Stomach (tissue), 9 donors: ENCODE measurements around the gene TOMM40. TPM values are rescaled to one million over a fixed set of nuclear protein-coding genes. Genes with fewer than 3 reads are reported as not detected.

Experiments
- DNase-seq, 2 donors: peaks; one replicate each; pipeline versions ENCODE4 v3.0.0 to v3.0.0-alpha.2; 2013 to 2019
- H3K27ac ChIP-seq, 5 donors: fragments of 200-600 bp in 4 of 5; sonication (generic) in 4 of 5; one replicate each; pipeline ENCODE4 v1.5.1; 2013 to 2019; ENCODE audit warnings: mild to moderate bottlenecking in 1 of 5, moderate library complexity in 1 of 5
- H3K27me3 ChIP-seq, 3 donors: fragments of 200-600 bp; sonication (generic); one replicate each; pipeline ENCODE4 v1.5.1; 2017 to 2019; ENCODE audit warnings: mixed run types in 1 of 3
- H3K36me3 ChIP-seq, 4 donors: fragments of 200-600 bp; sonication (generic); 1 replicate in 3 of 4; 2 replicates in 1 of 4; pipeline ENCODE4 v1.5.1; 2016 to 2019
- H3K4me1 ChIP-seq, 4 donors: fragments of 200-600 bp; sonication (generic); one replicate each; pipeline ENCODE4 v1.5.1; 2016 to 2019
- H3K4me3 ChIP-seq, 4 donors: fragments of 200-600 bp; sonication (generic) in 3 of 4; one replicate each; pipeline ENCODE4 v1.5.1; 2016 to 2019; ENCODE audit warnings: mild to moderate bottlenecking in 1 of 4
- H3K9me3 ChIP-seq, 4 donors: fragments of 200-600 bp; sonication (generic); one replicate each; pipeline ENCODE4 v1.5.1; 2016 to 2019
- EP300 ChIP-seq: sonication (generic); formaldehyde crosslinking; IDR thresholded peaks from one replicate; pipeline ENCODE4 v1.6.1; 2017; ENCODE audit warnings: antibody characterized with exemption
- POLR2A ChIP-seq, 4 donors: fragments of 450-650 bp; IDR thresholded peaks; one replicate each; pipeline ENCODE4 v1.6.1; 2016; ENCODE audit warnings: antibody characterized with exemption in 4 of 4, control low read depth in 2 of 4, mild to moderate bottlenecking in 1 of 4, moderate library complexity in 1 of 4
- POLR2AphosphoS5 ChIP-seq, 3 donors: sonication (generic); formaldehyde crosslinking; IDR thresholded peaks; one replicate each; pipeline ENCODE4 v1.6.1; 2016; ENCODE audit warnings: antibody characterized with exemption in 3 of 3
- WGBS, 5 donors: extraction: QIAGEN DNeasy Blood & Tissue Kit in 3 of 5; methylation state at CpG; one replicate each; pipeline versions ENCODE4 v1.1.5 to v1.1.7; 2013 to 2018; 5-methylcytosine and 5-hydroxymethylcytosine counted together
- intact Hi-C: fragments of 100-400 bp; cut with DNase I; formaldehyde crosslinking; loops from one replicate; pipeline ENCODE4 v1.15.1; 2023; ENCODE audit warnings: low total_unique reads
- polyA plus RNA-seq, 3 donors: library from polyadenylated mRNA; stranded (reverse); fragments of 200-250 nt; gene quantifications; one replicate each; pipeline ENCODE4 v1.2.3, GENCODE V29; 2013
- total RNA-seq, 5 donors: library from RNA; depleted of rRNA; stranded (reverse); fragments of >200 nt; gene quantifications; one replicate each; pipeline versions ENCODE4 v1.1.0 to v1.2.3, GENCODE V29; 2014 to 2016
- TF ChIP-seq, protein P1 (sequence below), 7 experiments: fragments of 450-650 bp in 4 of 7; fragments of 200-600 bp in 3 of 7; sonication (generic) in 3 of 7; IDR thresholded peaks; one replicate each; pipeline ENCODE4 v1.5.1; 2016 to 2019; ENCODE audit warnings: antibody characterized with exemption in 7 of 7, control low read depth in 2 of 7, mild to moderate bottlenecking in 1 of 7
- donor health status: healthy with polysubstance abuse.
- donor health status: Bipolar disorder and iron deficiency.
- donor health status: healthy.

The TOMM40 gene
- total and polyA plus RNA-seq, 8 donors = 7.1 to 100 (median 25.5) TPM

DNA sequence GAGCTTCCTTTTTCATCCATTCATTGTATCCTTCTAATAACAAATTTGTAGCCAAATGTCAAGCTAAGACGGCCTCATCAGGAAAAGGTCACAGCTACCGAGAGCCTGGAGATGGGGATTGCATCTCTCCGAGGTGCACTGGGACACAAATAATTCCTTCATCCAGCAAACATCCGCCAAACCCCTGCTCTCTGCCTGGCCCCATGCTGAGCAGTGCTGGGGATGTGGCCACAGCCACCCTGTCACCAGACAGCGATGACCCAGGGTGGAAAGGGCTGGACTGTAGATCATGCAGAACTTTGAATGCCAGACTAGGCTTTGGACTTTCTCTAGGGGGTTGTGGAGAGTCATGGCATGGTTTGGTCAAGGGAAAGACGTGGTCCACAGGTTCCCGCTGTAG lies 1.9 kb downstream of the TOMM40 start:
- peaks cover 20 to 37% (median 27%) of the 10 kb centered on the region in 4 donors for H3K4me1 ChIP-seq
- no peak for TF ChIP-seq POLR2A (IDR thresholded peaks at IDR 0.05)
- TF ChIP-seq, protein P1, sequence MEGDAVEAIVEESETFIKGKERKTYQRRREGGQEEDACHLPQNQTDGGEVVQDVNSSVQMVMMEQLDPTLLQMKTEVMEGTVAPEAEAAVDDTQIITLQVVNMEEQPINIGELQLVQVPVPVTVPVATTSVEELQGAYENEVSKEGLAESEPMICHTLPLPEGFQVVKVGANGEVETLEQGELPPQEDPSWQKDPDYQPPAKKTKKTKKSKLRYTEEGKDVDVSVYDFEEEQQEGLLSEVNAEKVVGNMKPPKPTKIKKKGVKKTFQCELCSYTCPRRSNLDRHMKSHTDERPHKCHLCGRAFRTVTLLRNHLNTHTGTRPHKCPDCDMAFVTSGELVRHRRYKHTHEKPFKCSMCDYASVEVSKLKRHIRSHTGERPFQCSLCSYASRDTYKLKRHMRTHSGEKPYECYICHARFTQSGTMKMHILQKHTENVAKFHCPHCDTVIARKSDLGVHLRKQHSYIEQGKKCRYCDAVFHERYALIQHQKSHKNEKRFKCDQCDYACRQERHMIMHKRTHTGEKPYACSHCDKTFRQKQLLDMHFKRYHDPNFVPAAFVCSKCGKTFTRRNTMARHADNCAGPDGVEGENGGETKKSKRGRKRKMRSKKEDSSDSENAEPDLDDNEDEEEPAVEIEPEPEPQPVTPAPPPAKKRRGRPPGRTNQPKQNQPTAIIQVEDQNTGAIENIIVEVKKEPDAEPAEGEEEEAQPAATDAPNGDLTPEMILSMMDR (IDR thresholded peaks at IDR 0.05) = no peak
- TF ChIP-seq EP300 = no peak
- TF ChIP-seq POLR2AphosphoS5 (IDR thresholded peaks at IDR 0.05) = no peak
- no peak overlapping the region for H3K27ac ChIP-seq
- H3K36me3 ChIP-seq = peaks cover 48 to 66% (median 66%) of the 10 kb centered on the region in 4 donors
- WGBS, 5 donors = 89 to 91% (median 90%) methylated on average over 7 of the region's 7 CpGs
- H3K4me3 ChIP-seq = no peak overlapping the region
- no peaks in the 10 kb centered on the region for H3K9me3 ChIP-seq
- DNase-seq = no peak
- H3K27me3 ChIP-seq = no peaks in the 10 kb centered on the region
- intact Hi-C loops = no loop called here

DNA sequence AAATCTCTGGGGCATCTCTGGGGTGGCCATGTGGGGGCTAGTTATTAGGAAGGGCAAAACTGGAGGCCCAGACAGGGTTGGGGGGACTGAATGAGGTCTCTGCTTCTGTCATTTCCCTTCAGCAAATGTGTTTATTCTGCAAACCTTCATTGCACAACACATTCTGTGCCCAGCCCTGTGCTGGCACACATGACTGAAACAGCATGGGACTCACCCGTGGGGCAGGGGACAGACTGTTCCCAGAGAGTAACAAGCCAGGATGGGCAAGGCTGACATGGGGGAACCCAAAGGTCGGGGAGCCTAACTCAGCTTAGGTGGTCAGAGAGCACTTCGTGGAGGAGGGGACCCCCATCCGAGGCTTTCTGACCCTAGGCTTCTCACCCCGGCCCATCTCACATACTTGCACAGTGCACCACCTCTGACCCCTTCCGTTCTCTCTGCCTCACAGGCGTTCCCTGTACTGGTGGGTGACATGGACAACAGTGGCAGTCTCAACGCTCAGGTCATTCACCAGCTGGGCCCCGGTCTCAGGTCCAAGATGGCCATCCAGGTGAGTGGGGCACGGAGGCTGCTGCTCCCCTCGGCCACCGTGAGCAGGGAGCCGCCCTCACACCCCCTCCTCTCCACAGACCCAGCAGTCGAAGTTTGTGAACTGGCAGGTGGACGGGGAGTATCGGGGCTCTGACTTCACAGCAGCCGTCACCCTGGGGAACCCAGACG lies 2.4 kb downstream of the TOMM40 start:
- Histone ChIP-seq H3K4me1 (peaks cover 20 to 37% (median 27%) of the 10 kb centered on the region in 4 donors), H3K9me3 (no peaks in the 10 kb centered on the region), H3K4me3 (no peak overlapping the region), H3K27me3 (no peaks in the 10 kb centered on the region), H3K36me3 (peaks cover 52 to 66% (median 66%) of the 10 kb centered on the region in 4 donors), H3K27ac (no peak overlapping the region)
- intact Hi-C loops = no loop called here
- no peak for DNase-seq
- no peak for TF ChIP-seq EP300
- TF ChIP-seq POLR2AphosphoS5 (IDR thresholded peaks at IDR 0.05) = no peak
- no peak for TF ChIP-seq POLR2A (IDR thresholded peaks at IDR 0.05)
- TF ChIP-seq, protein P1 (IDR thresholded peaks at IDR 0.05) = no peak
- 86 to 95% (median 93%) methylated on average over 6 to 18 of the region's 18 CpGs for WGBS, 5 donors

DNA sequence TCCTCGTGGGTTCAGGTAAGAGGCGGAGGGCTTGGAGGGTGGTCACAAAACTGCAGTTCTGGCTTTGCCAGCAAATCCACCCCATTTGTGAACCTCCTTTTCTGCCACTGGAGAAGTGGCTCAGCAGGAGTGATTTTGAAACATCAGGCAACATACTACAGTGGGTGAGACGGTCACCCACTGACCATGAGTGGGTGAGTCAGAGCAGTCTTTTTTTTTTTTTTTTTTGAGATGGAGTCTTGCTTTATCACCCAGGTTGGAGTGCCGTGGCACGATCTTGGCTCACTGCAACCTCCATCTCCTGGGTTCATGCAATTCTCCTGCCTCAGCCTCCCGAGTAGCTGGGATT lies 3.0 kb downstream of the TOMM40 start:
- peaks cover 20 to 35% (median 27%) of the 10 kb centered on the region in 4 donors for H3K4me1 ChIP-seq
- intact Hi-C loops = no loop called here
- H3K27me3 ChIP-seq = no peaks in the 10 kb centered on the region
- no peak for TF ChIP-seq POLR2AphosphoS5 (IDR thresholded peaks at IDR 0.05)
- no peak for TF ChIP-seq POLR2A (IDR thresholded peaks at IDR 0.05)
- TF ChIP-seq EP300 = no peak
- TF ChIP-seq, protein P1 (IDR thresholded peaks at IDR 0.05) = no peak
- 87 to 98% (median 96%) methylated on average over 2 to 6 of the region's 6 CpGs for WGBS, 5 donors
- H3K27ac ChIP-seq = no peak overlapping the region
- no peak overlapping the region for H3K4me3 ChIP-seq
- no peak for DNase-seq
- no peaks in the 10 kb centered on the region for H3K9me3 ChIP-seq
- peaks cover 52 to 68% (median 66%) of the 10 kb centered on the region in 4 donors for H3K36me3 ChIP-seq

DNA sequence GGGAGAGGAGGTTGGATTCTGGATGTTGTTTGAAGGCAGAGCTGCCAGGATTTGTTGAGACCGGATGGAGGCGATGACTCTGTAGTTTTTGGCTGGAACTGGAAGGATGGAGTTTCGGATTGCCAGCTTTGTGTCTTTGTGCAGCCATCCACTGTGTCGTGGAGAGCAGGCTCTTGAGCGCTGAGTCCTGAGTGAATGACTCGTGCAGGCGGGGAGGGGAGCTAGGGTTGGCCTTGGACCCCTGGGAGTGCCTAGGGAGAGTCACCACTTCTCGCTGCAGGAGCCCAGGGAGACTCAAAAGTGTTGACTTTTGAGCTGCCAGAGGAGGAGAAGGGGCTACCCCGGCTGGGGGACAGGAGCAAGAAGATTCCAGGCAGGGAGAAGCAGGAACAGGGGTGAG lies 3.9 kb downstream of the TOMM40 start:
- no peak for TF ChIP-seq POLR2AphosphoS5 (IDR thresholded peaks at IDR 0.05)
- TF ChIP-seq EP300 = no peak
- TF ChIP-seq, protein P1 (IDR thresholded peaks at IDR 0.05) = no peak
- TF ChIP-seq POLR2A (IDR thresholded peaks at IDR 0.05) = no peak
- DNase-seq = no peak
- Histone ChIP-seq H3K4me1 (peaks cover 14 to 26% (median 19%) of the 10 kb centered on the region in 4 donors), H3K27ac (no peak overlapping the region), H3K9me3 (no peaks in the 10 kb centered on the region), H3K36me3 (peaks cover 52 to 76% (median 75%) of the 10 kb centered on the region in 4 donors), H3K27me3 (no peaks in the 10 kb centered on the region), H3K4me3 (no peak overlapping the region)
- WGBS, 5 donors = 76 to 87% (median 85%) methylated on average over 9 of the region's 9 CpGs
- intact Hi-C loops = no loop called here
